Muscle layer of duodenum (tissue), 2 donors: ENCODE data around the gene RAD23B.

ENCODE experiments used
- H3K27ac ChIP-seq: one replicate; pipeline ENCODE4 v1.7.0; 2013; ENCODE audit warnings: mild to moderate bottlenecking, low read length
- H3K27me3 ChIP-seq: one replicate; pipeline ENCODE4 v1.7.0; 2013; ENCODE audit warnings: low read depth, mild to moderate bottlenecking, control low read depth, low read length
- H3K36me3 ChIP-seq, 2 donors: one replicate each; pipeline ENCODE4 v1.7.0; 2013; ENCODE audit warnings: low read length in 2 of 2, control low read depth in 1 of 2, mild to moderate bottlenecking in 1 of 2; ENCODE audit not compliant: insufficient read depth in 2 of 2, control insufficient read depth in 1 of 2
- H3K4me1 ChIP-seq, 2 donors: one replicate each; pipeline ENCODE4 v1.7.0; 2013; ENCODE audit warnings: low read length in 2 of 2, mild to moderate bottlenecking in 2 of 2, control low read depth in 1 of 2, moderate library complexity in 1 of 2; ENCODE audit not compliant: insufficient read depth in 2 of 2, control insufficient read depth in 1 of 2
- H3K4me3 ChIP-seq, 2 donors: one replicate each; pipeline ENCODE4 v1.7.0; 2013; ENCODE audit warnings: low read length in 2 of 2, low read depth in 1 of 2, mild to moderate bottlenecking in 1 of 2
- H3K9me3 ChIP-seq, 2 donors: one replicate each; pipeline ENCODE4 v1.7.0; 2013; ENCODE audit warnings: low read length in 2 of 2, control low read depth in 1 of 2, mild to moderate bottlenecking in 1 of 2; ENCODE audit not compliant: control insufficient read depth in 1 of 2
- donor health status: healthy.

Gene RAD23B

GRCh38 chr9:107322643-107323042 is 39.6 kb downstream of the RAD23B start:
- Histone ChIP-seq H3K9me3 (no peaks in the 10 kb centered on the region), H3K27ac (no peak overlapping the region), H3K36me3 (peaks cover 32 to 62% of the 10 kb centered on the region in 2 donors), H3K4me3 (no peak overlapping the region), H3K4me1 (no peaks in the 10 kb centered on the region), H3K27me3 (no peaks in the 10 kb centered on the region)

GRCh38 chr9:107323836-107324585 is 40.9 kb downstream of the RAD23B start:
- H3K27me3 ChIP-seq = no peaks in the 10 kb centered on the region
- no peak overlapping the region for H3K27ac ChIP-seq
- H3K36me3 ChIP-seq = peaks cover 24 to 58% of the 10 kb centered on the region in 2 donors
- no peaks in the 10 kb centered on the region for H3K9me3 ChIP-seq
- peaks cover 0 to 5% of the 10 kb centered on the region in 2 donors for H3K4me1 ChIP-seq
- no peak overlapping the region for H3K4me3 ChIP-seq

GRCh38 chr9:107325842-107326241 is 42.8 kb downstream of the RAD23B start:
- H3K27ac ChIP-seq = no peak overlapping the region
- H3K36me3 ChIP-seq = peaks cover 17 to 53% of the 10 kb centered on the region in 2 donors
- no peaks in the 10 kb centered on the region for H3K27me3 ChIP-seq
- H3K4me3 ChIP-seq = no peak overlapping the region
- peaks cover 0 to 5% of the 10 kb centered on the region in 2 donors for H3K4me1 ChIP-seq
- no peaks in the 10 kb centered on the region for H3K9me3 ChIP-seq

GRCh38 chr9:107328510-107328909 is 45.4 kb downstream of the RAD23B start:
- Histone ChIP-seq H3K27me3 (no peaks in the 10 kb centered on the region), H3K4me1 (peaks cover 0 to 5% of the 10 kb centered on the region in 2 donors), H3K4me3 (no peak overlapping the region), H3K36me3 (peaks cover 38 to 58% of the 10 kb centered on the region in 2 donors), H3K9me3 (no peaks in the 10 kb centered on the region), H3K27ac (no peak overlapping the region)

- Histone ChIP-seq H3K27me3 (no peaks in the 10 kb centered on the region), H3K27ac (no peak overlapping the region), H3K36me3 (peaks cover 42 to 52% of the 10 kb centered on the region in 2 donors), H3K4me3 (no peak overlapping the region), H3K9me3 (no peaks in the 10 kb centered on the region), H3K4me1 (peaks cover 0 to 5% of the 10 kb centered on the region in 2 donors)
Observed at GRCh38 chr9:107330420-107330819, 47.3 kb downstream of the RAD23B start.

GRCh38 chr9:107332883-107333282 is 49.8 kb downstream of the RAD23B start:
- Histone ChIP-seq H3K9me3 (no peaks in the 10 kb centered on the region), H3K4me1 (peaks cover 0 to 5% of the 10 kb centered on the region in 2 donors), H3K36me3 (peaks cover 37 to 44% of the 10 kb centered on the region in 2 donors), H3K4me3 (no peak overlapping the region), H3K27me3 (no peaks in the 10 kb centered on the region), H3K27ac (no peak overlapping the region)

GRCh38 chr9:107333363-107333762 is 50.3 kb downstream of the RAD23B start:
- H3K27ac ChIP-seq = no peak overlapping the region
- no peaks in the 10 kb centered on the region for H3K9me3 ChIP-seq
- no peak overlapping the region for H3K4me3 ChIP-seq
- H3K27me3 ChIP-seq = no peaks in the 10 kb centered on the region
- peaks cover 37 to 40% of the 10 kb centered on the region in 2 donors for H3K36me3 ChIP-seq
- peaks cover 0 to 8% of the 10 kb centered on the region in 2 donors for H3K4me1 ChIP-seq

GRCh38 chr9:107334103-107334776 is 51.2 kb downstream of the RAD23B start:
- H3K9me3 ChIP-seq = no peaks in the 10 kb centered on the region
- H3K36me3 ChIP-seq = peaks cover 37% of the 10 kb centered on the region in 2 donors
- H3K27me3 ChIP-seq = no peaks in the 10 kb centered on the region
- H3K27ac ChIP-seq = no peak overlapping the region
- H3K4me1 ChIP-seq = peaks cover 0 to 4% of the 10 kb centered on the region in 2 donors
- H3K4me3 ChIP-seq = no peak overlapping the region

- peaks cover 34 to 37% of the 10 kb centered on the region in 2 donors for H3K36me3 ChIP-seq
- H3K4me1 ChIP-seq = peaks cover 0 to 4% of the 10 kb centered on the region in 2 donors
- no peaks in the 10 kb centered on the region for H3K9me3 ChIP-seq
- no peak overlapping the region for H3K4me3 ChIP-seq
- no peaks in the 10 kb centered on the region for H3K27me3 ChIP-seq
- H3K27ac ChIP-seq = no peak overlapping the region
Observed at GRCh38 chr9:107335331-107335730, 52.3 kb downstream of the RAD23B start.

GRCh38 chr9:107336718-107337360 is 53.8 kb downstream of the RAD23B start:
- H3K36me3 ChIP-seq = peaks cover 27% of the 10 kb centered on the region in 2 donors

More at GRCh38 chr9:107336718-107337360, 53.8 kb downstream of the RAD23B start:
- Histone ChIP-seq H3K4me1 (peaks cover 0 to 4% of the 10 kb centered on the region in 2 donors), H3K27ac (no peak overlapping the region), H3K27me3 (no peaks in the 10 kb centered on the region), H3K9me3 (no peaks in the 10 kb centered on the region), H3K4me3 (no peak overlapping the region)
